Progenitor cell of endocrine pancreas (in vitro differentiated cells): ENCODE results near the gene QRICH1. TPM values are rescaled to one million over a fixed set of nuclear protein-coding genes. Genes with fewer than 3 reads are reported as not detected.

ENCODE experiments used
- DNase-seq: peaks from one replicate; pipeline ENCODE4 v3.0.0; 2021; ENCODE audit warnings: low spot score; ENCODE audit not compliant: unreplicated experiment
- H3K27ac Mint-ChIP-seq: 2 replicates; pipeline ENCODE4 v1.8.0; 2021; ENCODE audit warnings: mild to moderate bottlenecking, moderate library complexity, mixed read lengths
- H3K27me3 Mint-ChIP-seq: 2 replicates; pipeline ENCODE4 v1.8.0; 2021; ENCODE audit warnings: mixed read lengths
- H3K36me3 Mint-ChIP-seq: 2 replicates; pipeline ENCODE4 v1.8.0; 2022; ENCODE audit warnings: mixed read lengths; ENCODE audit not compliant: insufficient read depth
- H3K4me1 Mint-ChIP-seq: 2 replicates; pipeline ENCODE4 v1.8.0; 2021; ENCODE audit warnings: low read depth, mixed read lengths
- H3K4me3 Mint-ChIP-seq: 2 replicates; pipeline ENCODE4 v1.8.0; 2021; ENCODE audit warnings: low read depth, mild to moderate bottlenecking, moderate library complexity, mixed read lengths
- H3K9me3 Mint-ChIP-seq: 2 replicates; pipeline ENCODE4 v1.8.0; 2021; ENCODE audit warnings: low read depth, mixed read lengths
- CTCF ChIP-seq: fragments of 200-600 bp; sonication (generic); IDR thresholded peaks from one replicate; pipeline ENCODE4 v1.5.0; 2021; ENCODE audit warnings: antibody characterized with exemption, mild to moderate bottlenecking; ENCODE audit not compliant: unreplicated experiment
- total RNA-seq: library from RNA; stranded (reverse); gene quantifications from 2 replicates; pipeline ENCODE4 v1.2.1, GENCODE V29; 2021

The QRICH1 gene
- total RNA-seq, 1 donor from 2014 or later, result 130 TPM

DNA sequence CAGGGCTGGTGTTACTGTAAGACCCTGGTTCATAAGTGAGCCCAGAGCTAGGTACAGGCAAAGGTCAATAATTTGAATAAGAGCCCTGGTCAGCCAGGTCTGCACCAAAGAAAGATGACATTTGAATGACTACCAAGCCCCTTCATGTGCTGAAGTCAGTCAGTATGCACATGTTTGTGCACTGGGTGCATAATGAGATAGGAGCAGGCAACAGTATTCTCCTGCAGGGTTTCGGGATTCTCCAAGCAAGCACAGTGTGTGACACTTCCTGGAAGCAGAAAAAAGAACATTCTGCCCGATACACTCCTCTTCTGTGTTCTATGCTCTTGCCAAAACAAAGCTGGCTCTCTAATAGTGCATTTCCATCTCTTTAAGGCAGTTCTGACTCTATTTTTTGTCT lies 59.2 kb downstream of the QRICH1 start:
- Mint-ChIP-seq H3K4me3 (no peak overlapping the region), H3K27me3 (no peaks in the 10 kb centered on the region), H3K36me3 (peaks cover 13% of the 10 kb centered on the region), H3K4me1 (no peaks in the 10 kb centered on the region), H3K9me3 (no peaks in the 10 kb centered on the region), H3K27ac (peak overlapping the region; percentile 69)
- no peak for DNase-seq
- TF ChIP-seq CTCF, result no peak

DNA sequence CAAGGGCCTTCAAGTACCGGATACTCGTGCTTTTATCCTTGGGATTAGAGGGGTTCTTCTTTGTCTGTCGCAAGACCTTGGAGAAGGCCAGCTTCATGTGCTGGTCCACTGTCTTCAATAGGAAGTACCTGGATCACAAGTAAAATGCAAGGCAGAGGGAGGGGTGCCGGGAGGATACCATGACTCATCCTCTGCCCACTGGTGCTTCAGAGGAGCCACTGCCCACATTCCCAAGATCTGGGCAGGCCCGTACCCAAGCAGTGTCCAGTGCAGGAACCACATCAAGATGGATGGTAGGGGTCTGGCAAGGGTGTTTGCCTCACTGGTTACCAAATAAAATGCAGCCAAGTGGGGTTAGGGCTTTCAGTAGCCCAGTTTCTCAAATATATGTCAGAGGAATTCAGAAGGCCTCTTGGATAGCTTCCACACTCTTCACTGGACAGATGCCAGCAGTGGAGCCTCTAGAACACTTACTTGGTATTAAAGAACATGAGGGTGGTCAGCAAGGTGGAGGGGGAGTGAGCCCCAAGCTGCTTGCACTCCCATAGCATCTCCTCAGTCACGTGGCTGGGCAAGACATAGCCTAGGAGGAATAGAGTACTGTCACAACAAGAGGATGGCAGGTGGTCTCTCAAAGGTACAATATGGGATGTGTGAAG lies 61.1 kb downstream of the QRICH1 start:
- peaks cover 9% of the 10 kb centered on the region for H3K4me1 Mint-ChIP-seq
- TF ChIP-seq CTCF, result no peak
- no peaks in the 10 kb centered on the region for H3K9me3 Mint-ChIP-seq
- DNase-seq, result no peak
- no peak overlapping the region for H3K27ac Mint-ChIP-seq
- H3K27me3 Mint-ChIP-seq, result no peaks in the 10 kb centered on the region
- no peak overlapping the region for H3K4me3 Mint-ChIP-seq
- peaks cover 14% of the 10 kb centered on the region for H3K36me3 Mint-ChIP-seq

- Mint-ChIP-seq H3K27me3 (no peaks in the 10 kb centered on the region), H3K27ac (no peak overlapping the region), H3K36me3 (peaks cover 16% of the 10 kb centered on the region), H3K9me3 (no peaks in the 10 kb centered on the region), H3K4me1 (peaks cover 9% of the 10 kb centered on the region), H3K4me3 (no peak overlapping the region)
- DNase-seq, result no peak
- no peak for TF ChIP-seq CTCF
Measured at GRCh38 chr3:49030321-49030720, 63.5 kb downstream of the QRICH1 start.

GRCh38 chr3:49029563-49029884 lies 64.3 kb downstream of the QRICH1 start:
- no peak for TF ChIP-seq CTCF
- H3K36me3 Mint-ChIP-seq, result peaks cover 15% of the 10 kb centered on the region
- DNase-seq, result no peak
- peaks cover 9% of the 10 kb centered on the region for H3K4me1 Mint-ChIP-seq
- peak overlapping the region; percentile 97 for H3K27ac Mint-ChIP-seq
- peak overlapping the region; percentile 84 for H3K4me3 Mint-ChIP-seq
- no peaks in the 10 kb centered on the region for H3K27me3 Mint-ChIP-seq
- H3K9me3 Mint-ChIP-seq, result no peaks in the 10 kb centered on the region

DNA sequence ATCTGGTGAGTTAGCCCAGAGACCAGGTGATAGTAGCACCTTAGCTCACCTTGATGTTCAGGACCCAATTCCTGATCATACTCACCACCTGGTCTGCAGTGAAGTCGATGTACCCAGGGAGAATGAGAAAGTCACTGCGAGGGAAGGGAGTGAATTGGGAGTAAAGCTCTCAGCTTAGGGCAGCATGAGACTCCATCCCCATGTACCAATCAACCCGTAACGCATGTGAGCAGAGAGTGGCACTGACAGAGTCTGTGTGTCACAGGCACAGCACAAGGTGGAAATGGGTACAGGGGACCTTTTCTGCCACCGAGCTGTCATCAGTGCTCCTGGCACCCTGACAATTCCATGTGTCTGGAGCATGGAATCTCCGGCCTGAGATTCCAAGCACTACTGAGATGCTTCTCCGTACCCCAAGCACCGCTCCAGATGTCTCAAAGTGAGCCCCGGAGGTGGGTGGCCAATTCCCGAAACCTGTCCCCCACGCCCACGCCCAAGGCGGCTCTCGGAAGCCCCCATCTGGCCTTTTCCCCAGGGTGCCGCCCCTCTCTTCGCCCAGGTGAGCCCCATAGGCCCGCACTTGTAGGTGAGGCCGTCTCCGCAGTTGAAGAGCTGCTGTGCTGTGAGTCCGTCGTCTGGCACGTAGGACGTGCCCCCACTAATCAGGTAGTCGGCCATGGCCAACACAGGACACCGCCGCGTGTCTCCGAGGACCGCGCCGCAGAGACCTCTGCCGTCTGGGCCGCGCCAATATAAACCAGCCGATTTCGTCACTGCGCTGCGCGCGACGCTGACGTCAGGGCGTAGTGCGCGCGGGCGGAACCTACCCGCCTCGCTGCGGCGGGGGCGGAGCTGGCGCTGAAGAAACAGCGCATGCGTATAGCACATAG lies 65.0 kb downstream of the QRICH1 start, which contains the start of gene IMPDH2:
IMPDH2 (minus strand) TSS at position 726 of the 890 bp plus-strand sequence; CDS start at position 678, 48 bp downstream.
- peaks cover 9% of the 10 kb centered on the region for H3K4me1 Mint-ChIP-seq

More for the DNA sequence above, 65.0 kb downstream of the QRICH1 start, which contains the start of gene IMPDH2:
- DNase-seq, result peak; percentile 81
- Mint-ChIP-seq H3K27ac (peak within 1 kb of the TSS; percentile 97), H3K9me3 (no peaks in the 10 kb centered on the region), H3K4me3 (peak within 1 kb of the TSS; percentile 84), H3K27me3 (no peaks in the 10 kb centered on the region), H3K36me3 (peaks cover 17% of the 10 kb centered on the region)
- TF ChIP-seq CTCF, result peak; percentile 7
